NCI-H748 (cell line): Measurements from ENCODE around the gene PLEKHM3.

ENCODE experiments used
- DNase-seq: peaks from one replicate; lab custom pipeline; 2025; ENCODE audit not compliant: unreplicated experiment; lab: John Stamatoyannopoulos, UW

Gene PLEKHM3

GRCh38 chr2:207993151-207993763, 32.1 kb downstream of the PLEKHM3 start:
- DNase-seq, result no peak

GRCh38 chr2:207991944-207992343, 33.4 kb downstream of the PLEKHM3 start:
- no peak for DNase-seq

DNA sequence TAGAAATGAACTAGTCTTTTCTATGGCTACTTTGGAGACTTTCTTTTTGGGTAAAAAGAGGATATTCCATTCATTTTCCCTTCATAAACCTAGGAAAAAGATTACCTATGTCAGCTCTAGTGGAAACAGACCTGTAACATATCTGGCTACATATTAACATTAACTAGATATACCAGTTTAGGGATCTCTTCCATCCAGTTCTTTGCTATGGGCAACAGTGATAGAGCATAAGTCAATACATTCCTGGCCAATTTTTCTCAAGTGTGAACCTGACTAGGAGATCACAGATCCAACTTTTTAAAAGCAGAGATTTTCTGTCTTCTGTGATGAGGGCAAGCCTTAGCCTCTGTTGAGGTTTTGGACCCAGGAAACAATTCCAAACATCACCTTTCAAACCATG, 34.5 kb downstream of the PLEKHM3 start:
- DNase-seq, result no peak

DNA sequence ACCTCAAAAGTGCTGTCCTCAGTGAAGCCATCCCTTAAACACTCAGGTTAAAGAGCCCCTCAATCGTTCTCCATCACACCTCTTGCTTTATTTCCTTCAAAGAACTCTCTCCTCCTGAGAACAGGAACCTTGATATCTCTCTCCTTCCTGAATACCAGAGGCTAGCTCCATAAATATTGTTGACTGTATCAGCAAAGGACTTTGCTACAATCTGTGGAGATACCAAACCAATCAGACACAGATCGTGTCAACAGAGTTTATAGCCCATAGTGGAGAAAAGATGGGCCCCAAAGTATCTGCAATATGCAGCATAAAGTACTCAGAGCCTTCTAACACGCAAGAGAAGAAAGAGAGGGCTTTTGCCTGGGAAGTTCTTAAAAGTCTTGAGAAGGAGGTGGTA, 36.4 kb downstream of the PLEKHM3 start:
- no peak for DNase-seq

- DNase-seq, result no peak
These were observed 38.2 kb downstream of the PLEKHM3 start for GRCh38 chr2:207987025-207987716.

- DNase-seq, result no peak
These were observed 40.4 kb downstream of the PLEKHM3 start for GRCh38 chr2:207984765-207985480.

GRCh38 chr2:207983641-207984042, 41.7 kb downstream of the PLEKHM3 start:
- no peak for DNase-seq

GRCh38 chr2:207978177-207978948, 47.0 kb downstream of the PLEKHM3 start:
- DNase-seq, result no peak

GRCh38 chr2:207975921-207976320, 49.4 kb downstream of the PLEKHM3 start:
- no peak for DNase-seq

DNA sequence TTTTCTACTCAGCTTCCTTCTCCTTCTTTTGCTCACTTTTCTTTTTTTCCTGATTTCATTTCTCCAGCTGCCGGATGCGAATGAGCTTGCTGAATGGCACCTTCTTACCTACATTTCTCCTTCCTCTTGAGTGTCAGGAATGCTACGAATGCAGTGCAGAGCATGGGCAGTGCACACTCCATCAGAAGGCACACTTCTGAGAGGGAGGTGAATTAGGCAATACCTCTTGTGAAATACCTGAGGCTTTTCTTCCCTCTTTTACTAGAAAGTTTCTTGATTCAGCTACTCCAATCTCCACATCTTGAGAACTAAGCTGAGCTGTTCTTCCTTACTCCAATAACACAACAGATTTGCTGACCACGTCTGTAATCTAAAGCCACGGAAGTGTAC, 51.1 kb downstream of the PLEKHM3 start:
- DNase-seq, result no peak

DNA sequence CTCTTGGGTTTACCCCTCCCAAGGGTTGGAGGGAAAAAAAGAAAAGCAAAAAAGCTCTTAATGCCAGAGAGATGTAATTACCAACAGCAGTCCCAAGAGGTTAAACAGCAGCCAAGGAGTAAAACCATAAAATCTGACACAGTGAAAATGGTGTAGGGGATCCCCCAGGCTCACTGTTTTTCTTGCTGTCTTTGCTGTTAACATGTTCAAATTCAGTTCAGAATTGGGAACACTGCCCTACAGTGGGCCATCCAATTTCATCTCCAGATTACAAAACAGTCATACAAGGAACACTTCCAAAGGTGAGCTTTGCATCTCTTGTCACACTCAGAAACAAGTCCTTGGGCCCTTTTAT, 54.5 kb downstream of the PLEKHM3 start:
- no peak for DNase-seq

DNA sequence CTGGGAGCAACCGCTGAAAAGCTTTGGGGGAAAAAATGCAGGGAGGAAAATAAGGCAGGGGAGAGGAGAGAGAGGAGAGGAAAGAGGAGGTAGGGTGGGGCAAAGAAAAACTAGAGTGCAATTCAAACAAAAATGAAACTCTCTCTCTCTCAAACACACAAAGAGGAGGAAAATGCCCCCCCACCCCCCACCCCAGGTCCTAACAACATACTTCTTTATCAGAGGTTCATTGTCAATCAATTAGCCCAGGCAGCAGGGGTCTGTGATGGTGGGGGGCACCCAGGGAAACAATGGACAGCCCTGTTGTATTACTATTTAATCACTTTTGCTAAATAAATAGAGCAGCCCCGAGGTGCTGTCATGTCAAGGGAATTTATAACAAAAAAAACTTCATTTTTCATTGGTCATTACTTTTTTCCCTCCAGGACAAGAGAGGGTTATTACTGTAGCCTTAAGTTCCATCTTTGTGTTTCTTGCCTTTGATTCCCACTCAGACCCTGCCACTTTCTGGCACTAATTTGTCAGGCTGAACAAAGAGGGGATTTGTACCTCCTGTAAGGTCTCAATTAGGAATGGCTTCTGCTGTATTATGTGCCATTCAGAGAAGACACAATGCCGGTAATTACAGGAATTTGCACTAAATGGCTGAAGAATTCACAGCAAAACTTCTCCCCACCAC, 55.0 kb downstream of the PLEKHM3 start:
- DNase-seq, result peak; percentile 87

GRCh38 chr2:207969249-207969648, 56.1 kb downstream of the PLEKHM3 start:
- DNase-seq, result peak; percentile 19

DNA sequence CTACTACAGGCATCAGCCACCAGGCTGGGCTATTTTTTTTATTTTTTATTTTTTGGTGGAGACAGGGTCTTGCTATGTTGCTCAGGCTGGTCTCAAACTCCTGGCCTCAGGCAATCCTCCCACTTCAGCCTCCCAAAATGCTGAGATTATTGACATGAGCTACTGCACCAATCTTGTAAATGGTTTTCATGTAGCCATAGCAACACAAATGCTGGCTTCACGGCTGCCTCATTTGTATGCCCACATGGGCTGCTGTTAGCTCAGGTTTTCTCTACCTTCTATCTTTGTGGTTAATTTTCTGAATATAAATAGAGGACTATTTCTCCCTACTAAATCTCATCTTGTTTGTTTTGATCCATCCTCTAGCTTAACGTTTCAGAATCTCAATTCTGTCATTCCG, 58.2 kb downstream of the PLEKHM3 start:
- DNase-seq, result peak; percentile 54

GRCh38 chr2:207960911-207961310, 64.4 kb downstream of the PLEKHM3 start:
- no peak for DNase-seq

- no peak for DNase-seq
These were observed 65.2 kb downstream of the PLEKHM3 start for GRCh38 chr2:207960090-207960489.

- no peak for DNase-seq
These were observed 68.6 kb downstream of the PLEKHM3 start for GRCh38 chr2:207956771-207957170.

- no peak for DNase-seq
These were observed 69.9 kb downstream of the PLEKHM3 start for GRCh38 chr2:207955456-207955855.

DNA sequence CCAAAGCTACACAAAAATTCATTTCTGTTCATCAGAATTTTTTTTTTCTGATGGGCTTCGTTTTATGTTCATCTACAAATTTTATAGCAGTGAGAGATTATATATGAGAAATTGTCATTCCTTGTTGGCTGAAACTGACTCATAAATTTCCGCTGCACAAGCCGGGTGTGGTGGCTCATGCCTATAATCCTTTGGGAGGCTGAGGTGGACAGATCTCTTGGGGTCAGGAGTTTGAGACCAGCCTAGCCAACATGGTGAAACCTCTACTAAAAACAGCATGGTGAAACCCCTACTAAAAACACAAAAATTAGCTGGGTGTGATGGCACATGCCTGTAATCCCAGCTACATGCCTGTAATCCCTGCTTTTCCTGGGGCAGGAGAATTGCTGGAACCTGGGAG, 72.0 kb downstream of the PLEKHM3 start:
- no peak for DNase-seq

- DNase-seq, result no peak
These were observed 72.6 kb downstream of the PLEKHM3 start for GRCh38 chr2:207952564-207953345.
